NCI-H82 treated with DMSO at 0.1 percent for 48 hours (cell line): ENCODE measurements around the gene MAPK11.

Experiments
- DNase-seq: peaks from one replicate; lab custom pipeline; 2025; ENCODE audit not compliant: unreplicated experiment; lab: John Stamatoyannopoulos, UW

The MAPK11 gene

GRCh38 chr22:50269970-50270665 lies at the start of gene MAPK11:
Gene MAPK11, minus strand, starts transcription at chr22:50270380. Its CDS starts 88 bp downstream, at chr22:50270292.
- no peak for DNase-seq

GRCh38 chr22:50319503-50319951 lies 49.3 kb upstream of the MAPK11 start:
- no peak for DNase-seq

GRCh38 chr22:50318698-50319411 lies 48.7 kb upstream of the MAPK11 start:
- no peak for DNase-seq

- DNase-seq = no peak
Observed at GRCh38 chr22:50318356-50318697, 48.1 kb upstream of the MAPK11 start.

- no peak for DNase-seq
Observed at GRCh38 chr22:50317674-50318073, 47.5 kb upstream of the MAPK11 start.

- no peak for DNase-seq
Observed at GRCh38 chr22:50317178-50317577, 47.0 kb upstream of the MAPK11 start.

GRCh38 chr22:50316114-50317065 lies 46.2 kb upstream of the MAPK11 start:
- DNase-seq = no peak

GRCh38 chr22:50315289-50316113 lies 45.3 kb upstream of the MAPK11 start:
- no peak for DNase-seq

- DNase-seq = no peak
Observed at GRCh38 chr22:50314455-50315288, 44.5 kb upstream of the MAPK11 start.

- no peak for DNase-seq
Observed at GRCh38 chr22:50314081-50314454, 43.9 kb upstream of the MAPK11 start.

- no peak for DNase-seq
Observed at GRCh38 chr22:50313600-50313999, 43.4 kb upstream of the MAPK11 start.

GRCh38 chr22:50313021-50313420 lies 42.8 kb upstream of the MAPK11 start:
- DNase-seq = no peak

- DNase-seq = no peak
Observed at GRCh38 chr22:50312371-50312770, 42.2 kb upstream of the MAPK11 start.

- DNase-seq = no peak
Observed at GRCh38 chr22:50311606-50312351, 41.6 kb upstream of the MAPK11 start.

GRCh38 chr22:50310949-50311444 lies 40.8 kb upstream of the MAPK11 start:
- DNase-seq = no peak

- no peak for DNase-seq
Observed at GRCh38 chr22:50310031-50310722, 40.0 kb upstream of the MAPK11 start.

- DNase-seq = no peak
Observed at GRCh38 chr22:50309601-50309991, 39.4 kb upstream of the MAPK11 start.

- no peak for DNase-seq
Observed at GRCh38 chr22:50308986-50309600, 38.9 kb upstream of the MAPK11 start.
